Measurements from ENCODE around the gene SLC25A34. TPM values are rescaled to one million over a fixed set of nuclear protein-coding genes. Genes with fewer than 3 reads are reported as not detected.
A peak's percentile ranks its signal among the peaks of the same experiment; 100 is the strongest.

SLC25A34 gene
- total and polyA plus RNA-seq, 2 of the 13 experiments (the other 11 are each of a cell fraction or from before 2014, with no cell fraction given) = 0.13 to 0.18 TPM

DNA sequence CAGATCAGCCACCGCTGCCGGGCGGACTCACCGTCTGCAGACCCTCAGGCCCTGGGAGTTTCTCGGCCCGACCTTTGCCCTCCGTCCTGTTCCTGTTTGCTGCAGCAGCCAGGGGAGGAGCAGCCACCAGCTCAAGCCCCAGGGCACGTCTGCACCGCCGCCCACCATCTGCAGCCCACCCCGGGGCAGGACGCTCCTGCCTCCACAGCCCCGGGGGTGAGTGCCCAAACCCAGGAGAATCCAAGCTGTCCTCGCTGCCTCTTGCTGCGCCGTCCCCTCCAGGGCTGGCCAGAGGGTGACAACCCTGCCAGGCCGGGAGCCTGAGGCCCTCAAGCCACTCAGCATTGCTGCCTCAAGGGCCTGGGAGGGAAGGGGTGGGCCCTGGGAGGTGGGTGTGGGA, 1.2 kb upstream of the SLC25A34 start (continued):
- TF ChIP-seq ZNF552 (CRISPR knock-in tag; IDR thresholded peaks at IDR 0.05; ENCODE audit: borderline replicate concordance) = no peak
- no peak for TF ChIP-seq E2F2 (CRISPR knock-in tag; IDR thresholded peaks at IDR 0.05; ENCODE audit: borderline replicate concordance)
- no peak for TF ChIP-seq ZNF792 (CRISPR knock-in tag; IDR thresholded peaks at IDR 0.05)
- no peak for TF ChIP-seq ZBTB20 (CRISPR knock-in tag; IDR thresholded peaks at IDR 0.05; ENCODE audit: borderline replicate concordance, low read depth)
- 0 out of 2 replicates have a peak, but pooled peaks have one; percentile 50 for TF ChIP-seq PPARG (CRISPR knock-in tag; conservative IDR thresholded peaks at IDR 0.05)
- TF ChIP-seq BHLHE40 (IDR thresholded peaks at IDR 0.05; ENCODE audit: low read length) = no peak
- peak; percentile 93 for TF ChIP-seq AGO2 (optimal IDR thresholded peaks at IDR 0.05; ENCODE audit: low read depth, low read length)
- TF ChIP-seq TMF1 (CRISPR knock-in tag; IDR thresholded peaks at IDR 0.05; ENCODE audit: low read depth) = 0 out of 2 replicates have a peak, but pooled peaks have one; percentile 57
- peak; percentile 82 for TF ChIP-seq HNF4G (IDR thresholded peaks at IDR 0.05; ENCODE audit: borderline replicate concordance, low read depth, low read length)
- peak; percentile 71; the same call in 1 of the 2 replicates for TF ChIP-seq HNF4G (CRISPR knock-in tag; IDR thresholded peaks at IDR 0.05; ENCODE audit: borderline replicate concordance, low read depth)
- TF ChIP-seq ZNF451 (CRISPR knock-in tag; IDR thresholded peaks at IDR 0.05) = no peak
- TF ChIP-seq SSRP1 (CRISPR knock-in tag; IDR thresholded peaks at IDR 0.05) = no peak
- TF ChIP-seq, protein P1, sequence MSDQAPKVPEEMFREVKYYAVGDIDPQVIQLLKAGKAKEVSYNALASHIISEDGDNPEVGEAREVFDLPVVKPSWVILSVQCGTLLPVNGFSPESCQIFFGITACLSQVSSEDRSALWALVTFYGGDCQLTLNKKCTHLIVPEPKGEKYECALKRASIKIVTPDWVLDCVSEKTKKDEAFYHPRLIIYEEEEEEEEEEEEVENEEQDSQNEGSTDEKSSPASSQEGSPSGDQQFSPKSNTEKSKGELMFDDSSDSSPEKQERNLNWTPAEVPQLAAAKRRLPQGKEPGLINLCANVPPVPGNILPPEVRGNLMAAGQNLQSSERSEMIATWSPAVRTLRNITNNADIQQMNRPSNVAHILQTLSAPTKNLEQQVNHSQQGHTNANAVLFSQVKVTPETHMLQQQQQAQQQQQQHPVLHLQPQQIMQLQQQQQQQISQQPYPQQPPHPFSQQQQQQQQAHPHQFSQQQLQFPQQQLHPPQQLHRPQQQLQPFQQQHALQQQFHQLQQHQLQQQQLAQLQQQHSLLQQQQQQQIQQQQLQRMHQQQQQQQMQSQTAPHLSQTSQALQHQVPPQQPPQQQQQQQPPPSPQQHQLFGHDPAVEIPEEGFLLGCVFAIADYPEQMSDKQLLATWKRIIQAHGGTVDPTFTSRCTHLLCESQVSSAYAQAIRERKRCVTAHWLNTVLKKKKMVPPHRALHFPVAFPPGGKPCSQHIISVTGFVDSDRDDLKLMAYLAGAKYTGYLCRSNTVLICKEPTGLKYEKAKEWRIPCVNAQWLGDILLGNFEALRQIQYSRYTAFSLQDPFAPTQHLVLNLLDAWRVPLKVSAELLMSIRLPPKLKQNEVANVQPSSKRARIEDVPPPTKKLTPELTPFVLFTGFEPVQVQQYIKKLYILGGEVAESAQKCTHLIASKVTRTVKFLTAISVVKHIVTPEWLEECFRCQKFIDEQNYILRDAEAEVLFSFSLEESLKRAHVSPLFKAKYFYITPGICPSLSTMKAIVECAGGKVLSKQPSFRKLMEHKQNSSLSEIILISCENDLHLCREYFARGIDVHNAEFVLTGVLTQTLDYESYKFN (CRISPR knock-in tag; conservative IDR thresholded peaks at IDR 0.05) = peak; percentile 20
- no peak for TF ChIP-seq PHF5A (CRISPR knock-in tag; IDR thresholded peaks at IDR 0.05; ENCODE audit: low read depth, unreplicated experiment)
- TF ChIP-seq ZNF569 (CRISPR knock-in tag; IDR thresholded peaks at IDR 0.05; ENCODE audit: borderline replicate concordance) = no peak
- TF ChIP-seq, protein P2, sequence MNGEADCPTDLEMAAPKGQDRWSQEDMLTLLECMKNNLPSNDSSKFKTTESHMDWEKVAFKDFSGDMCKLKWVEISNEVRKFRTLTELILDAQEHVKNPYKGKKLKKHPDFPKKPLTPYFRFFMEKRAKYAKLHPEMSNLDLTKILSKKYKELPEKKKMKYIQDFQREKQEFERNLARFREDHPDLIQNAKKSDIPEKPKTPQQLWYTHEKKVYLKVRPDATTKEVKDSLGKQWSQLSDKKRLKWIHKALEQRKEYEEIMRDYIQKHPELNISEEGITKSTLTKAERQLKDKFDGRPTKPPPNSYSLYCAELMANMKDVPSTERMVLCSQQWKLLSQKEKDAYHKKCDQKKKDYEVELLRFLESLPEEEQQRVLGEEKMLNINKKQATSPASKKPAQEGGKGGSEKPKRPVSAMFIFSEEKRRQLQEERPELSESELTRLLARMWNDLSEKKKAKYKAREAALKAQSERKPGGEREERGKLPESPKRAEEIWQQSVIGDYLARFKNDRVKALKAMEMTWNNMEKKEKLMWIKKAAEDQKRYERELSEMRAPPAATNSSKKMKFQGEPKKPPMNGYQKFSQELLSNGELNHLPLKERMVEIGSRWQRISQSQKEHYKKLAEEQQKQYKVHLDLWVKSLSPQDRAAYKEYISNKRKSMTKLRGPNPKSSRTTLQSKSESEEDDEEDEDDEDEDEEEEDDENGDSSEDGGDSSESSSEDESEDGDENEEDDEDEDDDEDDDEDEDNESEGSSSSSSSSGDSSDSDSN (CRISPR knock-in tag; IDR thresholded peaks at IDR 0.05) = peak; percentile 38; the same call in 1 of the 2 replicates
- TF ChIP-seq CEBPB (IDR thresholded peaks at IDR 0.05; ENCODE audit: borderline replicate concordance, low read depth, low read length) = no peak
- TF ChIP-seq TARDBP (CRISPR knock-in tag; IDR thresholded peaks at IDR 0.05) = no peak
- no peak for TF ChIP-seq MLXIP (CRISPR knock-in tag; IDR thresholded peaks at IDR 0.05; ENCODE audit: borderline replicate concordance)
- peak; percentile 19; the same call in 1 of the 2 replicates for TF ChIP-seq SAP130 (CRISPR knock-in tag; IDR thresholded peaks at IDR 0.05; ENCODE audit: low read depth)
- TF ChIP-seq NFKB2 (CRISPR knock-in tag; IDR thresholded peaks at IDR 0.05; ENCODE audit: borderline replicate concordance) = no peak
